ENCODE measurements around the gene CACNA2D4. TPM values are rescaled to one million over a fixed set of nuclear protein-coding genes. Genes with fewer than 3 reads are reported as not detected.

CACNA2D4 gene
- total RNA-seq, 1 donor from 2014 or later: not detected

GRCh38 chr12:1807087-1807860, 111.2 kb downstream of the CACNA2D4 start:
- Mint-ChIP-seq H3K4me1 (ENCODE audit: low read depth, unreplicated experiment) (peaks cover 2% of the 10 kb centered on the region), H3K36me3 (ENCODE audit: unreplicated experiment) (no peaks in the 10 kb centered on the region), H3K9me3 (ENCODE audit: unreplicated experiment) (peaks cover 3% of the 10 kb centered on the region), H3K4me3 (ENCODE audit: unreplicated experiment) (no peak overlapping the region), H3K27ac (ENCODE audit: unreplicated experiment) (no peak overlapping the region), H3K27me3 (ENCODE audit: unreplicated experiment) (peaks cover 2% of the 10 kb centered on the region)
- no peak for TF ChIP-seq CTCF (IDR thresholded peaks at IDR 0.05; ENCODE audit: partially characterized antibody, unreplicated experiment)
- no peak for DNase-seq

- Mint-ChIP-seq H3K27ac (ENCODE audit: unreplicated experiment) (no peak overlapping the region), H3K4me3 (ENCODE audit: unreplicated experiment) (no peak overlapping the region), H3K27me3 (ENCODE audit: unreplicated experiment) (peaks cover 2% of the 10 kb centered on the region), H3K36me3 (ENCODE audit: unreplicated experiment) (no peaks in the 10 kb centered on the region), H3K4me1 (ENCODE audit: low read depth, unreplicated experiment) (peaks cover 6% of the 10 kb centered on the region), H3K9me3 (ENCODE audit: unreplicated experiment) (peaks cover 6% of the 10 kb centered on the region)
- DNase-seq: no peak
- no peak for TF ChIP-seq CTCF (IDR thresholded peaks at IDR 0.05; ENCODE audit: partially characterized antibody, unreplicated experiment)
Observed at GRCh38 chr12:1806301-1807086, 112.0 kb downstream of the CACNA2D4 start.

- peaks cover 6% of the 10 kb centered on the region for H3K9me3 Mint-ChIP-seq (ENCODE audit: unreplicated experiment)
- no peak for TF ChIP-seq CTCF (IDR thresholded peaks at IDR 0.05; ENCODE audit: partially characterized antibody, unreplicated experiment)
- H3K27me3 Mint-ChIP-seq (ENCODE audit: unreplicated experiment): peaks cover 1% of the 10 kb centered on the region
- no peak for DNase-seq
- peaks cover 14% of the 10 kb centered on the region for H3K4me1 Mint-ChIP-seq (ENCODE audit: low read depth, unreplicated experiment)
- H3K36me3 Mint-ChIP-seq (ENCODE audit: unreplicated experiment): no peaks in the 10 kb centered on the region
- H3K4me3 Mint-ChIP-seq (ENCODE audit: unreplicated experiment): no peak overlapping the region
- H3K27ac Mint-ChIP-seq (ENCODE audit: unreplicated experiment): no peak overlapping the region
Observed at GRCh38 chr12:1805441-1806081, 112.9 kb downstream of the CACNA2D4 start.

GRCh38 chr12:1804545-1805332, 113.7 kb downstream of the CACNA2D4 start:
- H3K4me3 Mint-ChIP-seq (ENCODE audit: unreplicated experiment): no peak overlapping the region

More at GRCh38 chr12:1804545-1805332, 113.7 kb downstream of the CACNA2D4 start:
- no peak for TF ChIP-seq CTCF (IDR thresholded peaks at IDR 0.05; ENCODE audit: partially characterized antibody, unreplicated experiment)
- no peak overlapping the region for H3K27ac Mint-ChIP-seq (ENCODE audit: unreplicated experiment)
- peaks cover 6% of the 10 kb centered on the region for H3K9me3 Mint-ChIP-seq (ENCODE audit: unreplicated experiment)
- peak; percentile 86 for DNase-seq
- H3K4me1 Mint-ChIP-seq (ENCODE audit: low read depth, unreplicated experiment): peaks cover 14% of the 10 kb centered on the region
- no peaks in the 10 kb centered on the region for H3K36me3 Mint-ChIP-seq (ENCODE audit: unreplicated experiment)
- H3K27me3 Mint-ChIP-seq (ENCODE audit: unreplicated experiment): no peaks in the 10 kb centered on the region
